IMR-90 (cell line): ENCODE results near the gene CALY.

Experiments
- POLR2A ChIP-seq: IDR thresholded peaks from 2 replicates; pipeline ENCODE4 v1.6.1; 2012; ENCODE audit warnings: mild to moderate bottlenecking, low read depth, low read length
- TF ChIP-seq, protein P1 (sequence below): conservative IDR thresholded peaks from 2 replicates; pipeline ENCODE4 v1.5.1; 2012; ENCODE audit warnings: mild to moderate bottlenecking, low read depth, low read length, improper control_type of control experiment

DNA sequence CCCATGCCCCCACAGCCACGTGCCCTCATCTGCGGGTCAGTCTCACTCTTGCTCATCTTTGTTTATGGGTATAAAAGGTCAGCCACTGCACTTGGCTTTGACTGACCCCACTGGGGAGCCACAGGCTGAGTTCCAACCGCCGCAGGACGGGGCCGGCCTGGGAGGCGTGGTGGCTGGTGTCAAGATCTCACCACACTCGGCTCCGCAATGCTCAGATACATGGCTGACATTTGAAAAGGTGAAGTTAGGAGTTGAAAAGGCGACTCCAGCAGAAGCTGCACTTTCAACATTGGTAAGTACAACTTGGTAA lies 42.9 kb downstream of the CALY start:
- no peak for TF ChIP-seq POLR2A
- TF ChIP-seq, protein P1, sequence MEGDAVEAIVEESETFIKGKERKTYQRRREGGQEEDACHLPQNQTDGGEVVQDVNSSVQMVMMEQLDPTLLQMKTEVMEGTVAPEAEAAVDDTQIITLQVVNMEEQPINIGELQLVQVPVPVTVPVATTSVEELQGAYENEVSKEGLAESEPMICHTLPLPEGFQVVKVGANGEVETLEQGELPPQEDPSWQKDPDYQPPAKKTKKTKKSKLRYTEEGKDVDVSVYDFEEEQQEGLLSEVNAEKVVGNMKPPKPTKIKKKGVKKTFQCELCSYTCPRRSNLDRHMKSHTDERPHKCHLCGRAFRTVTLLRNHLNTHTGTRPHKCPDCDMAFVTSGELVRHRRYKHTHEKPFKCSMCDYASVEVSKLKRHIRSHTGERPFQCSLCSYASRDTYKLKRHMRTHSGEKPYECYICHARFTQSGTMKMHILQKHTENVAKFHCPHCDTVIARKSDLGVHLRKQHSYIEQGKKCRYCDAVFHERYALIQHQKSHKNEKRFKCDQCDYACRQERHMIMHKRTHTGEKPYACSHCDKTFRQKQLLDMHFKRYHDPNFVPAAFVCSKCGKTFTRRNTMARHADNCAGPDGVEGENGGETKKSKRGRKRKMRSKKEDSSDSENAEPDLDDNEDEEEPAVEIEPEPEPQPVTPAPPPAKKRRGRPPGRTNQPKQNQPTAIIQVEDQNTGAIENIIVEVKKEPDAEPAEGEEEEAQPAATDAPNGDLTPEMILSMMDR, result no peak
